A549 (cell line): Measurements from ENCODE around the gene FER1L5. TPM values are rescaled to one million over a fixed set of nuclear protein-coding genes. Genes with fewer than 3 reads are reported as not detected.
"Not testable (repeated sequence)": the region's sequence is repeated elsewhere in the genome, so short reads cannot be mapped to it uniquely, and the experiment has no call there.

Experiments
- ATAC-seq, 2 experiments: fragments of 200-7000 bp in 1 of 2; fragments of >200 bp in 1 of 2; cut with Nextera tagmentation in 1 of 2; cut with Tn5 transposase in 1 of 2; 3 replicates each; pipeline versions ENCODE4 v1.8.0 to v1.9.1; 2018 to 2020; ENCODE audit warnings: mild to moderate bottlenecking in 1 of 2, moderate library complexity in 1 of 2
- CTCF ChIA-PET: fragments of 300-600 bp; sonication (Branson Sonifier 250); formaldehyde crosslinking; extraction: SDS; loops from one replicate; lab custom pipeline; 2021; ENCODE audit warnings: antibody characterized with exemption, inconsistent platforms; lab: Yijun Ruan, JAX
- POLR2A ChIA-PET: fragments of 350-600 bp; formaldehyde crosslinking; extraction: SDS; loops from one replicate; lab custom pipeline; 2021; ENCODE audit warnings: antibody characterized with exemption, inconsistent platforms; lab: Yijun Ruan, JAX
- DNase-seq, 2 experiments: peaks; one replicate each; pipeline versions ENCODE4 v3.0.0 to v3.0.0-alpha.2; 2011 to 2016; ENCODE audit warnings: low read depth in 1 of 2, low spot score in 1 of 2
- FAIRE-seq: peaks from 2 replicates; lab custom pipeline; 2011; peaks lifted over from hg19 to GRCh38; lab: Jason Lieb, UNC
- H3K27ac ChIP-seq, 2 experiments: fragments of >200 bp; sonication (Bioruptor Twin); formaldehyde crosslinking; 3 replicates each; pipeline ENCODE4 v1.5.1; 2016 to 2017
- H3K4me1 ChIP-seq: fragments of >200 bp; sonication (Bioruptor Twin); formaldehyde crosslinking; 3 replicates; pipeline ENCODE4 v1.6.1; 2016
- H3K4me2 ChIP-seq: fragments of >200 bp; sonication (Bioruptor Twin); formaldehyde crosslinking; 3 replicates; pipeline ENCODE4 v1.6.1; 2016
- H3K4me3 ChIP-seq: fragments of >200 bp; sonication (Bioruptor Twin); formaldehyde crosslinking; 3 replicates; pipeline ENCODE4 v1.5.1; 2016
- H3K9me3 ChIP-seq: fragments of >200 bp; sonication (Bioruptor Twin); formaldehyde crosslinking; 3 replicates; pipeline ENCODE4 v1.6.1; 2016
- CBX2 ChIP-seq: fragments of 200-600 bp; sonication (generic); IDR thresholded peaks from 2 replicates; pipeline ENCODE4 v1.6.1; 2016; ENCODE audit warnings: low read depth, mild to moderate bottlenecking, borderline replicate concordance
- E2F6 ChIP-seq: IDR thresholded peaks from 2 replicates; pipeline ENCODE4 v1.6.1; 2012; ENCODE audit warnings: low read depth, borderline replicate concordance
- EHF ChIP-seq: fragments of 250-450 bp; sonication (Bioruptor Pico); IDR thresholded peaks from 2 replicates; pipeline ENCODE4 v1.5.0; 2020; ENCODE audit warnings: mild to moderate bottlenecking
- EHMT2 ChIP-seq: fragments of 200-600 bp; sonication (generic); IDR thresholded peaks from 2 replicates; pipeline ENCODE4 v1.6.1; 2016; ENCODE audit warnings: antibody characterized with exemption, low read depth, mild to moderate bottlenecking, moderate library complexity
- ELK1 ChIP-seq: fragments of 150-350 bp; IDR thresholded peaks from 2 replicates; pipeline ENCODE4 v1.6.1; 2014; ENCODE audit warnings: low read depth, mild to moderate bottlenecking, low read length
- EP300 ChIP-seq, 2 experiments: fragments of >200 bp; sonication (Bioruptor Twin); formaldehyde crosslinking; IDR thresholded peaks; 2 replicates in 1 of 2; 3 replicates in 1 of 2; pipeline ENCODE4 v1.6.1; 2016 to 2017
- FOSL2 ChIP-seq, 2 experiments: fragments of 450-650 bp in 1 of 2; fragments of >200 bp in 1 of 2; sonication (Bioruptor Twin) in 1 of 2; formaldehyde crosslinking; IDR thresholded peaks; 2 replicates each; pipeline versions ENCODE4 v1.5.0 to v1.6.1; 2016 to 2020; ENCODE audit warnings: mild to moderate bottlenecking in 1 of 2, moderate library complexity in 1 of 2
- GATA3 ChIP-seq: IDR thresholded peaks from 2 replicates; pipeline ENCODE4 v1.6.1; 2012; ENCODE audit warnings: borderline replicate concordance
- HES2 ChIP-seq: fragments of >200 bp; sonication (Bioruptor Twin); formaldehyde crosslinking; IDR thresholded peaks from 2 replicates; pipeline ENCODE4 v1.6.1; 2016
- HEYL ChIP-seq: fragments of 250-450 bp; sonication (Bioruptor Pico); IDR thresholded peaks from 2 replicates; pipeline ENCODE4 v1.8.0; 2021; ENCODE audit warnings: mild to moderate bottlenecking, moderate library complexity
- HMGXB4 ChIP-seq: fragments of 250-450 bp; sonication (Bioruptor Pico); IDR thresholded peaks from 2 replicates; pipeline ENCODE4 v1.5.0; 2021; ENCODE audit warnings: mild to moderate bottlenecking, moderate library complexity, borderline replicate concordance
- HOXA7 ChIP-seq: fragments of 250-450 bp; sonication (Bioruptor Pico); IDR thresholded peaks from 2 replicates; pipeline ENCODE4 v1.5.0; 2020; ENCODE audit warnings: mild to moderate bottlenecking, moderate library complexity
- JUN ChIP-seq, 2 experiments: fragments of >200 bp; sonication (Bioruptor Twin); formaldehyde crosslinking; IDR thresholded peaks; 2 replicates in 1 of 2; 3 replicates in 1 of 2; pipeline ENCODE4 v1.6.1; 2016 to 2017
- JUNB ChIP-seq: fragments of >200 bp; sonication (Bioruptor Twin); formaldehyde crosslinking; IDR thresholded peaks from 2 replicates; pipeline ENCODE4 v1.6.1; 2016
- KDM1A ChIP-seq: fragments of 200-600 bp; sonication (generic); IDR thresholded peaks from 2 replicates; pipeline ENCODE4 v1.6.1; 2016; ENCODE audit warnings: low read depth, mild to moderate bottlenecking
- KDM5A ChIP-seq: fragments of 200-600 bp; sonication (generic); IDR thresholded peaks from 2 replicates; pipeline ENCODE4 v1.6.1; 2016; ENCODE audit warnings: antibody characterized with exemption, mild to moderate bottlenecking
- NFE2L2 ChIP-seq: fragments of 150-350 bp; conservative IDR thresholded peaks from 2 replicates; pipeline ENCODE4 v1.6.1; 2014; ENCODE audit warnings: low read length
- NPAS2 ChIP-seq: fragments of 250-450 bp; sonication (Bioruptor Pico); IDR thresholded peaks from 2 replicates; pipeline ENCODE4 v1.8.0; 2022; ENCODE audit warnings: mild to moderate bottlenecking, moderate library complexity, borderline replicate concordance
- NR3C1 ChIP-seq: fragments of >200 bp; sonication (Bioruptor Twin); formaldehyde crosslinking; IDR thresholded peaks from 3 replicates; pipeline ENCODE4 v1.6.1; 2017
- POLR2A ChIP-seq: IDR thresholded peaks from 2 replicates; pipeline ENCODE4 v1.6.1; 2012; ENCODE audit warnings: mild to moderate bottlenecking, low read length
- RARB ChIP-seq: fragments of 250-450 bp; sonication (Bioruptor Pico); IDR thresholded peaks from 2 replicates; pipeline ENCODE4 v1.8.0; 2021; ENCODE audit warnings: mild to moderate bottlenecking, moderate library complexity
- RFX5 ChIP-seq: fragments of 450-650 bp; IDR thresholded peaks from 2 replicates; pipeline ENCODE4 v1.7.1; 2014; ENCODE audit warnings: antibody characterized with exemption, mild to moderate bottlenecking, moderate library complexity
- SREBF2 ChIP-seq: fragments of 450-650 bp; IDR thresholded peaks from 2 replicates; pipeline ENCODE4 v1.6.1; 2014; ENCODE audit warnings: mild to moderate bottlenecking, moderate library complexity
- WGBS: methylation state at CpG from one replicate; pipeline ENCODE4 v1.1.6; 2017; ENCODE audit errors: missing lambda C conversion rate; 5-methylcytosine and 5-hydroxymethylcytosine counted together
- polyA plus RNA-seq, 4 experiments: library from polyadenylated mRNA; depleted of rRNA in 3 of 4; stranded (reverse); fragments of >200 nt; fragmentation: RNase III in 1 of 4; extraction: RNeasy Plus Mini Kit Qiagen cat#74134 plus additional on column Dnase treatment in 1 of 4; gene quantifications; 2 replicates in 3 of 4; 3 replicates in 1 of 4; pipeline ENCODE4 v1.2.3, GENCODE V29; 2011 to 2017

Gene FER1L5
- polyA plus RNA-seq, 2 of the 4 experiments (the other 2 are of a cell fraction) = 0.01 TPM; not detected in 1

GRCh38 chr2:96665083-96665569 lies 22.6 kb downstream of the FER1L5 start (continued):
- TF ChIP-seq HES2 (peak; percentile 96), RFX5 (no peak), KDM1A (no peak), JUNB (0 out of 2 replicates have a peak, but pooled peaks have one; percentile 41)

- ATAC-seq, H3K9me3 ChIP-seq, H3K4me3 ChIP-seq, FAIRE-seq, DNase-seq: not testable (repeated sequence)
- POLR2A ChIA-PET = interaction anchor here (0.6 to 1.4 kb wide), 2 partner anchors 25 to 28 kb away, joined by 3 to 26 read pairs; partner anchors contain the start of gene KANSL3
- CTCF ChIA-PET = interaction anchor here (0.7 to 0.9 kb wide), 3 partner anchors 73 to 96 kb away, joined by 3 to 4 read pairs (median 3); no protein-coding TSS in a partner anchor
- WGBS = 90% methylated on average over 3 of the region's 3 CpGs
- Histone ChIP-seq H3K27ac (peak overlapping the region; percentile 52 to 88), H3K4me2 (peak overlapping the region; percentile 13), H3K4me1 (peaks cover 11% of the 10 kb centered on the region)
Measured at GRCh38 chr2:96665717-96666116, 23.2 kb downstream of the FER1L5 start.

GRCh38 chr2:96668771-96669170 lies 26.2 kb downstream of the FER1L5 start:
- no peak overlapping the region for H3K4me2 ChIP-seq
- no peak for FAIRE-seq
- CTCF ChIA-PET = no interaction called here
- TF ChIP-seq JUN (IDR thresholded peaks at IDR 0.05) = no peak
- no peak for TF ChIP-seq HEYL (CRISPR knock-in tag)
- TF ChIP-seq EP300 (IDR thresholded peaks at IDR 0.05) = no peak
- TF ChIP-seq E2F6 = no peak
- TF ChIP-seq ELK1 = no peak
- no peak for TF ChIP-seq FOSL2 (IDR thresholded peaks at IDR 0.05)
- no peak for TF ChIP-seq FOSL2 (CRISPR knock-in tag; IDR thresholded peaks at IDR 0.05)
- no peak for TF ChIP-seq NR3C1
- no peak for TF ChIP-seq NPAS2
- no peak for TF ChIP-seq KDM1A
- no peak for TF ChIP-seq HOXA7 (CRISPR knock-in tag)
- TF ChIP-seq SREBF2 = no peak
- no peak for TF ChIP-seq GATA3
- no peak for TF ChIP-seq EHMT2
- no peak for TF ChIP-seq POLR2A
- TF ChIP-seq NFE2L2 = no peak
- TF ChIP-seq, all 56 proteins: peak for 0
- POLR2A ChIA-PET = no interaction called here
- ATAC-seq (no peak), DNase-seq (no peak)
- H3K4me3 ChIP-seq = no peak overlapping the region
- peaks cover 6% of the 10 kb centered on the region; the same call in 2 of the 3 replicates for H3K9me3 ChIP-seq
- WGBS = 81% methylated on average over 11 of the region's 11 CpGs
- peaks cover 11% of the 10 kb centered on the region for H3K4me1 ChIP-seq
- peak overlapping the region in 1 of 2 experiments; percentile 44; a peak in 2 of 6 replicates for H3K27ac ChIP-seq

- Histone ChIP-seq H3K4me1 (peaks cover 11% of the 10 kb centered on the region), H3K4me3 (no peak overlapping the region), H3K4me2 (no peak overlapping the region), H3K9me3 (no peaks in the 10 kb centered on the region), H3K27ac (no peak overlapping the region; a peak in 1 of 6 replicates)
- no peak for DNase-seq
- FAIRE-seq = no peak
- 81% methylated on average over 13 of the region's 15 CpGs for WGBS
- TF ChIP-seq ELK1 (no peak), KDM1A (no peak), HOXA7 (CRISPR knock-in tag) (no peak), EHF (CRISPR knock-in tag) (no peak), HMGXB4 (CRISPR knock-in tag) (no peak), KDM5A (no peak), RARB (CRISPR knock-in tag) (no peak), HES2 (no peak), CBX2 (no peak), NR3C1 (no peak), EHMT2 (no peak), E2F6 (no peak), RFX5 (no peak)
- ChIA-PET CTCF (interaction anchor here (0.6 kb wide), 1 partner anchor 23 kb away, joined by 3 read pairs; no protein-coding TSS in a partner anchor), POLR2A (no interaction called here)
- ATAC-seq = no peak
Measured at GRCh38 chr2:96669539-96670215, 27.1 kb downstream of the FER1L5 start.
